AG20443 (cell line): Measurements from ENCODE around the gene OAF.
"Not testable (repeated sequence)": the region's sequence is repeated elsewhere in the genome, so short reads cannot be mapped to it uniquely, and the experiment has no call there.

Source experiments
- DNase-seq: peaks from one replicate; pipeline ENCODE4 v3.0.0; 2012; ENCODE audit warnings: low spot score, mixed read lengths

OAF gene

DNA sequence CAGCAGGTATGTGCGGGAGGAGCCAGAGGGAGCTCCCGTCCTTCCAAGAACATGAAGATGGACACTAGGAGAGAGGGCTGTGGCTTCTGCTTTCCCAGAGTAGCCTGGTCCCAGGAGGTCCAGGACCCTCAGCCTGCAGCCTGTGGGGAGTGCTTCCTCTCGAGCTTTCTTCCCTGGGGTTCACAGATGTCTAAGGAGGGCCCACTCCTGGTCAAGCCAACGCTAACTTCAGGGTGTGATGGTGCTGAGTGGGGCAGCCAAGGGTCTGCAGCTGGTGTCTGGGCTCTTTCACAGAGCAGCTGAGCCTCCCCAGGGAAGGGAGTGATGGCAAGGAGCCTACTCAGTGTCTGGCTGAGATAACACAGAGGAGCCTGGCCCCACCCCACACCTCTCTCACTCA lies 32.4 kb downstream of the OAF start:
- DNase-seq, result no peak

DNA sequence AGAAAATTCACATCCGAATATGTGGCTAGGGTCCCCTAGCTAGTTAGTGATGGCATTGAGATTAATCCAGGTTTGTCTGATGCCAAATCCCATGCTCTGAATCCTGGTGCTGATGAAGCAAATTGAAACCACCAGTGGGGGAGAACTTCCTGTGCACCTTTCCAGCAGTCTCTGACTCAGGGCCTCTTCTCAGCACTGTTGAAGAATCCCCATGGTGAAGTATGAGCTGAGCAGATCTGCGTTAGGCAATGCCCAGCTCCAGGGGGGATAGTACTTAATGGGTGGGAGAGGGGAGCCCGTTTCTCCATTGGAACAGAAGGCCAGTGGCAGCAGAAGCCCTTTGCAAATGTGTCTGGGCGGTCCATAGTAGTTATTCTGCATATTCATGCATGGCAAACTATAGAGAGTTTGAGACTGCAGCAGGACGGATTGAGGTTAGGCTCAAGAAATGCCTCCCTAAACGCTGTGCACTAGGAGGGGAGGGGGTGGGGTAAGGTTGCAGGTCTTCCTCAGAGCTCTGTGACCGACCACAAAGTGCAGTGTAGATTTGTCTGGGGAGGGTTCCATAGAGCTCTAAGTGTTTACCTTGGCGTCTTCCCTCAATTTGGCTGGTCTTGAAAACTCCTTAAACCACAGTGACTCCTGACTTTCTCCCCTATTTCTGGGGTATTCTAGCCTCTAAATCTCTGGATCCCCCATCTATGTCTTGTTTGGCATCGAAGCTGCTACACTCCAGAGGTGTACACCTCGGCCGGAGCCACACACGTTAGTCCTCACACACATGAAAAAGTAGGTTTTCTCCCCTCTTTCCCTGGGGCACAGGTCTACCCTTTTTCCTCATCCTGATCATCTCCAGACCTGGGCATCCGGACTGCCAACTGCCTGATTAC lies 33.9 kb downstream of the OAF start:
- no peak for DNase-seq

- DNase-seq, result no peak
Observed at GRCh38 chr11:120245434-120245833, 34.6 kb downstream of the OAF start.

- peak; percentile 51 for DNase-seq
Observed at GRCh38 chr11:120248551-120249278, 37.9 kb downstream of the OAF start.

GRCh38 chr11:120249279-120250262 lies 38.7 kb downstream of the OAF start:
- DNase-seq, result no peak

DNA sequence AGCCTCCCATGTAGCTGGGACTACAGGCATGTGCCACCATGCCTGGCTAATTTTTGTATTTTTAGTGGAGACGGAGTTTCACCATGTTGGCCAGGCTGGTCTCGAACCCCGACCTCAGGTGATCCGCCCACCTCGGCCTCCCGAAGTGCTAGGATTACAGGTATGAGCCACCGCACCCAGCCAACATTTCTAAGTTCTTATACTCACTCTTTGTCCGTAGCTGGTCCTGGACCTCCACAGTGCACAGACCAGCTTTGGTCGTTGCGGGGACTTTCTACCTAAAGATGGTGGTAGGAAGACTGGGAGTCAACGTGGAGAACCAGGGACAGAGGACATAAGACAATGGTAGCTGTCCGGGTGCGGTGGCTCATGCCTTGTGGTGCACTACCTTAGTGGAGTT lies 42.5 kb downstream of the OAF start:
- DNase-seq, result not testable (repeated sequence)

- no peak for DNase-seq
Observed at GRCh38 chr11:120254788-120255518, 44.1 kb downstream of the OAF start.

DNA sequence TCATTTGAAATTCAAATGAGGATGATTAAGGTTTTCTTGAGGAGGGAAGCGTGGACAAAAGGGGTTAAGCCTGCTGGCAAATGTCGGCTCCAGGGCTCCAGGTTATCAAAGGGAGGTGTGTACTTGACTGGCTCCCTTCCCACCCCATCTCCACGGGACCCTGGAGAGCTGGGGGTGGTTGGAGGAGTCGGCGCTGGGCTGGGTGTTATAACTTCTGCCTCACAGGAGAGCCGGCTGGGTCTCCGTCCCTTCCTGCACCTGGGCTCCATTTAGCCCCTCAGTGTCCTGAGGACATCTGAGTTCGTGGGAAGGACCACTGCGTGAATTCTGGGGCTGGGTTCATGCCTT lies 44.7 kb downstream of the OAF start:
- no peak for DNase-seq

DNA sequence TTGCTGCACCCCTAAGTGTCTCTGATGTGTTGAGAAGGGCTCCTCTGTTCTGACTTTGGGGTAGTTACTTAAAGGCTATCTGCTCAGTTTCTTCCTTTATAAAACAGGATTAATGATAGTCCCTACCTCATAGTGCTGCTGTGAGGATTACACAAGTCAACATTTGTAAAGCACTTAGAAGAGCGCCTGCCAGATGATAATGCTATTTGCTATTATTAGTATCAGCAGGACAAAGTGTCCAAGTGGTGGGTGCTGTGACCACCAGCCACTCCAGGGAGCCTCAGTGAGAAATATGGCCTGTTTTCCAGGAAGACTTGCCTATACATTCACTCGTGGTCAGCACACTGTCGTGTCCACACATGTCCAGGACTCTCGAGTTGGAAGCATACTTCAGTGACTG lies 45.3 kb downstream of the OAF start:
- DNase-seq, result no peak

- no peak for DNase-seq
Observed at GRCh38 chr11:120256779-120257178, 45.9 kb downstream of the OAF start.

DNA sequence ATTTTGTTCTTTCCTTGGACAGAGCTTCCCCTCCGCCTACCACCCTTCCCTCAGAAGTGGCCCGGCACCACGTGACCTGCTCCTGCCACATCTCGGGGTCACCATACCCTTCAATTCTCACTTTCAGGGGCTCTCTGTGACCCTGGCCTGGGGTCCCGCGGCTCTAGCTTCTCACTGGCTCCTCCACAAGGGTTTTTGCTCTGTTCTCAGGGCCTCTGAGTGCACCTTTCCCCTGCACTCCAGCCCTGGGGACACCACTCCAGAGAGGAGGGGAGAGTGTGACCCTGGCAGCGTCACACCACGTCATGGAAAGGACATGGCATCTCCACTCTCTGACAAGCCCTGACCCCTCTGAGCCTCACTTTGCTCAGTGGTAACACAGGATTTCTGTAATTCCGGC lies 46.5 kb downstream of the OAF start:
- DNase-seq, result no peak

DNA sequence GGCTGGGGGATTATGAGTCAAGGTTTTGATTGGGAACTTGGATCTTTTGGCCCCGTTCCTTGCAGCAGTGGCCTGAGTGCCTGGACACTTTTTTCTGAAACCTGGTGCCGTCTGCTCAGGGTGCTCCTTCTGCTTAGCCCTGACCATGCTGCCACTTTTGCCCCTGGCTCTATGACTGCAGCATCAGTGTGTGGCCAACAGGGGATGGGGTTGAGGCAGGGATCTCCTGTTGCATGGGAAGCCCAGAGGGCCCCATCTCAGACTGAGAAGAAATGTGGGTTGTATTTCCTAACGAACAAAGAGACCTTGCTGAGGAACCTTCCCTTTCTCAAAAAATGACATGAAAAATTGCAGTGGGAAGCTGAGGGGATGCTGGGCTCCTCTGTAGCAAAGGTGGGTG lies 47.8 kb downstream of the OAF start:
- no peak for DNase-seq

DNA sequence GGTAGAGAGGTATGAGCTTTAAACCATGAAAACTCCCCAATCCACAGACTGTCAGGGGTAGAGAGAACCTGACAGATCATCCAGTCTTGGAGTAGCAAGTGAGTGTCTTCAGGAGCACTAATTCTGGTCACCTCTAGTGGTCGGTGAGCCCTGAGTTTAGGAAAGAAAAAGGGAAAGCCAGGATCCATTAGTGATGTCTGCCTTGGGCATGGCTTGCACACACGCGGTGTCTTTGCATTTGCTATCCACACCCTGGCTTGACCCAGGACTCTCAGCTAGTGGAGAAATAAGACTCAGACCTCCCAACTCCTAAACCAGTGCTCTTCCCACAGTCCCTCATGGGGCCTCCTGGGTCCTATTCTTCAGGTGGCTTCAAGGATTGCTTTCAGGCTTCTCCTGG lies 48.4 kb downstream of the OAF start:
- no peak for DNase-seq

GRCh38 chr11:120259988-120260565 lies 49.2 kb downstream of the OAF start:
- DNase-seq, result no peak

DNA sequence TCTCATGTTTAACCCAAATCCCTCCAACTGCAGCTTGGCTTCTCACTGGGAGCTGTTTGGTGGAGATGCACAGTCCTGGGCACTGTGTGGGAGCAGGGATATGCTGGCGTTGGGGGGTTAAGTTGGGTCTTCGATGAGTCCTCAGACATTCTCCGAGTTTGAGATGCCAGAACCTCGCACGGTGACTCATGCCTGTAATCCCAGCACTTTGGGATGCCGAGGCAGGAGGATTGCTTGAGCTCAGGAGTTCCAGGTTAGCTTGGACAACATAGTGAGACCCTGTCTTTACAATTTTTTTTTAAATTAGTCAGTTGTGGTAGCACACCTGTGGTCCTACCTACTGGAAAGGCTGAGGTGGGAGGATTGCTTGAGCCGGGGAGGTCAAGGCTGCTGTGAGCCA lies 49.8 kb downstream of the OAF start:
- no peak for DNase-seq

- DNase-seq, result no peak
Observed at GRCh38 chr11:120261321-120261720, 50.5 kb downstream of the OAF start.

GRCh38 chr11:120261931-120262330 lies 51.1 kb downstream of the OAF start:
- no peak for DNase-seq

DNA sequence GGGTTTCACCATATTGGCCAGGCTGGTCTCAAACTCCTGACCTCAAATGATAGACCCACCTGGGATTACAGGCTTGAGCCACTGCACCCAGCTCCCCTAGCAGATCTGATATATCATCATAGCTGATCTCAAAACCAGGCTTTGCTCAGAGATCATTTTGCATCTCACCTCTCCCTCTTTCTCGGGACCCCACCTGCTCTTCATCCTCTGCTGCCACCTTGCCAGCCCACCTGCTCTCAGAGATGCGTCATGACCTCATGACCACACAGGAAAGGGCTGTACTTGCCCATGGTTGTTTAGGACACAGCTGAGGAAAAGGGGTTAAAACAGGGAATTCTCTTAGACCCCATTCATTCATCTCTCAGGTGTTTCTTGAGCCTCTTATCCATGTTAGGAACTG lies 56.5 kb downstream of the OAF start:
- no peak for DNase-seq

- no peak for DNase-seq
Observed at GRCh38 chr11:120268686-120269085, 57.9 kb downstream of the OAF start.

GRCh38 chr11:120270386-120270785 lies 59.6 kb downstream of the OAF start:
- DNase-seq, result no peak

GRCh38 chr11:120271672-120272071 lies 60.8 kb downstream of the OAF start:
- no peak for DNase-seq
